ENCODE measurements around the gene GABRR3. TPM values are rescaled to one million over a fixed set of nuclear protein-coding genes. Genes with fewer than 3 reads are reported as not detected.

The GABRR3 gene
- total RNA-seq, 1 donor from 2014 or later = not detected

- no peak for TF ChIP-seq CTCF (IDR thresholded peaks at IDR 0.05)
- H3K27me3 Mint-ChIP-seq (ENCODE audit: unreplicated experiment) = no peaks in the 10 kb centered on the region
- DNase-seq (ENCODE audit: extremely low spot score, unreplicated experiment) = no peak
- no peaks in the 10 kb centered on the region for H3K9me3 Mint-ChIP-seq (ENCODE audit: unreplicated experiment)
- H3K36me3 Mint-ChIP-seq (ENCODE audit: unreplicated experiment) = peaks cover 26% of the 10 kb centered on the region
- H3K4me3 Mint-ChIP-seq (ENCODE audit: unreplicated experiment) = no peak overlapping the region
- peaks cover 18% of the 10 kb centered on the region for H3K4me1 Mint-ChIP-seq (ENCODE audit: unreplicated experiment)
- no peak overlapping the region for H3K27ac Mint-ChIP-seq (ENCODE audit: unreplicated experiment)
Measured at GRCh38 chr3:97958796-97959195, 76.3 kb downstream of the GABRR3 start.

- Mint-ChIP-seq H3K27me3 (ENCODE audit: unreplicated experiment) (no peaks in the 10 kb centered on the region), H3K4me1 (ENCODE audit: unreplicated experiment) (peaks cover 18% of the 10 kb centered on the region), H3K27ac (ENCODE audit: unreplicated experiment) (no peak overlapping the region), H3K4me3 (ENCODE audit: unreplicated experiment) (no peak overlapping the region), H3K36me3 (ENCODE audit: unreplicated experiment) (peaks cover 25% of the 10 kb centered on the region), H3K9me3 (ENCODE audit: unreplicated experiment) (no peaks in the 10 kb centered on the region)
- TF ChIP-seq CTCF (IDR thresholded peaks at IDR 0.05) = no peak
- DNase-seq (ENCODE audit: extremely low spot score, unreplicated experiment) = no peak
Measured at GRCh38 chr3:97958396-97958795, 76.7 kb downstream of the GABRR3 start.

GRCh38 chr3:97957617-97958311, 77.4 kb downstream of the GABRR3 start:
- Mint-ChIP-seq H3K9me3 (ENCODE audit: unreplicated experiment) (no peaks in the 10 kb centered on the region), H3K27ac (ENCODE audit: unreplicated experiment) (no peak overlapping the region), H3K4me3 (ENCODE audit: unreplicated experiment) (no peak overlapping the region), H3K4me1 (ENCODE audit: unreplicated experiment) (peaks cover 18% of the 10 kb centered on the region), H3K27me3 (ENCODE audit: unreplicated experiment) (no peaks in the 10 kb centered on the region), H3K36me3 (ENCODE audit: unreplicated experiment) (peaks cover 29% of the 10 kb centered on the region)
- DNase-seq (ENCODE audit: extremely low spot score, unreplicated experiment) = no peak
- no peak for TF ChIP-seq CTCF (IDR thresholded peaks at IDR 0.05)

- peaks cover 26% of the 10 kb centered on the region for H3K36me3 Mint-ChIP-seq (ENCODE audit: unreplicated experiment)
- DNase-seq (ENCODE audit: extremely low spot score, unreplicated experiment) = no peak
- no peak overlapping the region for H3K4me3 Mint-ChIP-seq (ENCODE audit: unreplicated experiment)
- no peak overlapping the region for H3K27ac Mint-ChIP-seq (ENCODE audit: unreplicated experiment)
- H3K9me3 Mint-ChIP-seq (ENCODE audit: unreplicated experiment) = no peaks in the 10 kb centered on the region
- H3K27me3 Mint-ChIP-seq (ENCODE audit: unreplicated experiment) = no peaks in the 10 kb centered on the region
- H3K4me1 Mint-ChIP-seq (ENCODE audit: unreplicated experiment) = peaks cover 11% of the 10 kb centered on the region
- TF ChIP-seq CTCF (IDR thresholded peaks at IDR 0.05) = no peak
Measured at GRCh38 chr3:97956051-97956450, 79.1 kb downstream of the GABRR3 start.

GRCh38 chr3:97954228-97954827, 80.8 kb downstream of the GABRR3 start:
- no peak for TF ChIP-seq CTCF (IDR thresholded peaks at IDR 0.05)
- H3K27ac Mint-ChIP-seq (ENCODE audit: unreplicated experiment) = no peak overlapping the region
- no peaks in the 10 kb centered on the region for H3K27me3 Mint-ChIP-seq (ENCODE audit: unreplicated experiment)
- DNase-seq (ENCODE audit: extremely low spot score, unreplicated experiment) = no peak
- H3K4me3 Mint-ChIP-seq (ENCODE audit: unreplicated experiment) = no peak overlapping the region
- H3K9me3 Mint-ChIP-seq (ENCODE audit: unreplicated experiment) = no peaks in the 10 kb centered on the region
- H3K4me1 Mint-ChIP-seq (ENCODE audit: unreplicated experiment) = peaks cover 7% of the 10 kb centered on the region
- peaks cover 37% of the 10 kb centered on the region for H3K36me3 Mint-ChIP-seq (ENCODE audit: unreplicated experiment)

Data from osteocyte (in vitro differentiated cells).